Activated CD4-positive, alpha-beta memory T cell treated with anti-CD3 and anti-CD28 coated beads, Interleukin-2, amount 10 ng/mL, durations not matched to agents 7 days and 5 days (primary cell): ENCODE results near the gene NTN5. TPM values are rescaled to one million over a fixed set of nuclear protein-coding genes. Genes with fewer than 3 reads are reported as not detected.
A peak's percentile ranks its signal among the peaks of the same experiment; 100 is the strongest.

Experiments
- CTCF ChIA-PET: fragments of 350-600 bp; sonication (Branson Sonifier 250); formaldehyde crosslinking; loops from one replicate; lab custom pipeline; 2021; ENCODE audit warnings: antibody characterized with exemption, inconsistent platforms; lab: Charles Lee
- POLR2A ChIA-PET: fragments of 350-600 bp; sonication (Branson Sonifier 250); formaldehyde crosslinking; loops from one replicate; lab custom pipeline; 2021; ENCODE audit warnings: antibody characterized with exemption; lab: Charles Lee
- DNase-seq: peaks from one replicate; pipeline ENCODE4 v3.0.0-alpha.2; 2020
- H3K27ac Mint-ChIP-seq: one replicate; pipeline ENCODE4 v1.8.0; 2021; ENCODE audit warnings: mild to moderate bottlenecking, mixed read lengths
- H3K27me3 Mint-ChIP-seq: one replicate; pipeline ENCODE4 v1.8.0; 2021; ENCODE audit warnings: mixed read lengths
- H3K36me3 Mint-ChIP-seq: one replicate; pipeline ENCODE4 v1.8.0; 2021; ENCODE audit warnings: low read depth, mixed read lengths
- H3K4me1 Mint-ChIP-seq: one replicate; pipeline ENCODE4 v1.8.0; 2021; ENCODE audit warnings: mixed read lengths
- H3K4me3 Mint-ChIP-seq: one replicate; pipeline ENCODE4 v1.8.0; 2021; ENCODE audit warnings: mild to moderate bottlenecking, mixed read lengths
- H3K9me3 Mint-ChIP-seq: one replicate; pipeline ENCODE4 v1.8.0; 2021; ENCODE audit warnings: mixed read lengths
- total RNA-seq, 2 experiments: library from RNA; stranded (reverse); gene quantifications; one replicate each; pipeline ENCODE4 v1.2.3, GENCODE V29; 2021

Gene NTN5
- total RNA-seq, 2 experiments from 2014 or later: 0.68 to 1.1 TPM

- Mint-ChIP-seq H3K27ac (no peak overlapping the region), H3K4me3 (no peak overlapping the region), H3K9me3 (no peaks in the 10 kb centered on the region), H3K36me3 (peaks cover 7% of the 10 kb centered on the region), H3K27me3 (no peaks in the 10 kb centered on the region), H3K4me1 (peaks cover 48% of the 10 kb centered on the region)
- DNase-seq: no peak
- CTCF ChIA-PET: no interaction called here
- POLR2A ChIA-PET: interaction anchor here (0.7 kb wide), 2 partner anchors 9 to 16 kb away, joined by 3 read pairs; no protein-coding TSS in a partner anchor
Measured at GRCh38 chr19:48629599-48630295, 43.1 kb downstream of the NTN5 start.

- CTCF ChIA-PET: no interaction called here
- peaks cover 7% of the 10 kb centered on the region for H3K36me3 Mint-ChIP-seq
- POLR2A ChIA-PET: no interaction called here
- no peak overlapping the region for H3K4me3 Mint-ChIP-seq
- H3K4me1 Mint-ChIP-seq: peaks cover 47% of the 10 kb centered on the region
- no peaks in the 10 kb centered on the region for H3K9me3 Mint-ChIP-seq
- DNase-seq: no peak
- no peaks in the 10 kb centered on the region for H3K27me3 Mint-ChIP-seq
- H3K27ac Mint-ChIP-seq: no peak overlapping the region
Measured at GRCh38 chr19:48629297-48629598, 43.6 kb downstream of the NTN5 start.

GRCh38 chr19:48628486-48629296 is 44.1 kb downstream of the NTN5 start:
- peaks cover 47% of the 10 kb centered on the region for H3K4me1 Mint-ChIP-seq
- ChIA-PET POLR2A (interaction anchor here (1.1 to 2.0 kb wide), 4 partner anchors 8 to 13 kb away, joined by 3 to 6 read pairs (median 6); partner anchors contain the start of genes DBP, RPL18 and SPHK2), CTCF (no interaction called here)
- H3K27ac Mint-ChIP-seq: no peak overlapping the region
- DNase-seq: no peak
- no peaks in the 10 kb centered on the region for H3K27me3 Mint-ChIP-seq
- peaks cover 10% of the 10 kb centered on the region for H3K36me3 Mint-ChIP-seq
- H3K9me3 Mint-ChIP-seq: no peaks in the 10 kb centered on the region
- H3K4me3 Mint-ChIP-seq: no peak overlapping the region

- Mint-ChIP-seq H3K4me3 (no peak overlapping the region), H3K9me3 (no peaks in the 10 kb centered on the region), H3K27me3 (no peaks in the 10 kb centered on the region), H3K4me1 (peaks cover 49% of the 10 kb centered on the region), H3K36me3 (peaks cover 16% of the 10 kb centered on the region), H3K27ac (no peak overlapping the region)
- CTCF ChIA-PET: no interaction called here
- POLR2A ChIA-PET: interaction anchor here (1.1 to 2.0 kb wide), 4 partner anchors 9 to 12 kb away, joined by 3 to 6 read pairs (median 6); partner anchors contain the start of genes DBP, RPL18 and SPHK2
- DNase-seq: no peak
Measured at GRCh38 chr19:48627865-48628314, 44.9 kb downstream of the NTN5 start.

GRCh38 chr19:48627201-48627864 is 45.5 kb downstream of the NTN5 start:
- no peaks in the 10 kb centered on the region for H3K27me3 Mint-ChIP-seq
- no peaks in the 10 kb centered on the region for H3K9me3 Mint-ChIP-seq
- no peak overlapping the region for H3K4me3 Mint-ChIP-seq
- DNase-seq: peak; percentile 50
- ChIA-PET POLR2A (interaction anchor here (0.6 to 2.0 kb wide), 5 partner anchors 8 to 12 kb away, joined by 3 to 6 read pairs (median 5); partner anchors contain the start of genes DBP, RPL18 and SPHK2), CTCF (no interaction called here)
- H3K27ac Mint-ChIP-seq: peak overlapping the region; percentile 52
- peaks cover 18% of the 10 kb centered on the region for H3K36me3 Mint-ChIP-seq
- peaks cover 48% of the 10 kb centered on the region for H3K4me1 Mint-ChIP-seq

- ChIA-PET POLR2A (no interaction called here), CTCF (no interaction called here)
- H3K36me3 Mint-ChIP-seq: peaks cover 26% of the 10 kb centered on the region
- H3K27me3 Mint-ChIP-seq: no peaks in the 10 kb centered on the region
- H3K9me3 Mint-ChIP-seq: no peaks in the 10 kb centered on the region
- H3K4me1 Mint-ChIP-seq: peaks cover 53% of the 10 kb centered on the region
- H3K4me3 Mint-ChIP-seq: no peak overlapping the region
- no peak for DNase-seq
- no peak overlapping the region for H3K27ac Mint-ChIP-seq
Measured at GRCh38 chr19:48625891-48626327, 46.9 kb downstream of the NTN5 start.

- peak overlapping the region; percentile 71 for H3K4me3 Mint-ChIP-seq
- no peaks in the 10 kb centered on the region for H3K9me3 Mint-ChIP-seq
- ChIA-PET POLR2A (interaction anchor here (0.6 to 1.8 kb wide), 2 partner anchors 9 to 10 kb away, joined by 3 to 7 read pairs; partner anchors contain the start of gene FAM83E), CTCF (no interaction called here)
- peak overlapping the region; percentile 55 for H3K27ac Mint-ChIP-seq
- H3K36me3 Mint-ChIP-seq: peaks cover 25% of the 10 kb centered on the region
- peaks cover 48% of the 10 kb centered on the region for H3K4me1 Mint-ChIP-seq
- DNase-seq: no peak
- H3K27me3 Mint-ChIP-seq: no peaks in the 10 kb centered on the region
Measured at GRCh38 chr19:48624791-48625723, 47.8 kb downstream of the NTN5 start.

GRCh38 chr19:48624067-48624594 is 48.7 kb downstream of the NTN5 start:
- POLR2A ChIA-PET: interaction anchor here (1.1 to 1.9 kb wide), 4 partner anchors 9 to 21 kb away, joined by 4 to 15 read pairs (median 6); partner anchors contain the start of genes CA11 and FAM83E
- H3K4me1 Mint-ChIP-seq: peaks cover 53% of the 10 kb centered on the region
- H3K9me3 Mint-ChIP-seq: no peaks in the 10 kb centered on the region
- peak; percentile 98 for DNase-seq
- H3K27ac Mint-ChIP-seq: peak overlapping the region; percentile 86
- H3K4me3 Mint-ChIP-seq: peak overlapping the region; percentile 71
- peaks cover 27% of the 10 kb centered on the region for H3K36me3 Mint-ChIP-seq
- CTCF ChIA-PET: interaction anchor here (0.6 to 1.9 kb wide), 4 partner anchors 10 to 369 kb away, joined by 3 to 11 read pairs (median 6); partner anchors contain the start of genes DBP, GYS1 and RUVBL2
- no peaks in the 10 kb centered on the region for H3K27me3 Mint-ChIP-seq

- H3K9me3 Mint-ChIP-seq: no peaks in the 10 kb centered on the region
- ChIA-PET CTCF (interaction anchor here (0.6 to 1.9 kb wide), 4 partner anchors 10 to 370 kb away, joined by 3 to 11 read pairs (median 6); partner anchors contain the start of genes DBP, GYS1 and RUVBL2), POLR2A (interaction anchor here (0.6 to 1.9 kb wide), 5 partner anchors 9 to 116 kb away, joined by 3 to 15 read pairs (median 6); partner anchors contain the start of genes CA11 and FAM83E)
- no peak for DNase-seq
- peak overlapping the region; percentile 71 for H3K4me3 Mint-ChIP-seq
- H3K27ac Mint-ChIP-seq: peak overlapping the region; percentile 86
- H3K27me3 Mint-ChIP-seq: no peaks in the 10 kb centered on the region
- peaks cover 31% of the 10 kb centered on the region for H3K36me3 Mint-ChIP-seq
- peaks cover 53% of the 10 kb centered on the region for H3K4me1 Mint-ChIP-seq
Measured at GRCh38 chr19:48623556-48624066, 49.2 kb downstream of the NTN5 start.

GRCh38 chr19:48619692-48620585 is 52.9 kb downstream of the NTN5 start:
- POLR2A ChIA-PET: interaction anchor here (0.8 to 4.7 kb wide), 11 partner anchors 8 to 255 kb away, joined by 3 to 51 read pairs (median 5); partner anchors contain the start of genes CA11, DBP and SPACA4
- Mint-ChIP-seq H3K36me3 (peaks cover 64% of the 10 kb centered on the region), H3K27me3 (no peaks in the 10 kb centered on the region), H3K27ac (peak overlapping the region; percentile 97), H3K9me3 (no peaks in the 10 kb centered on the region), H3K4me3 (peak overlapping the region; percentile 96), H3K4me1 (peaks cover 64% of the 10 kb centered on the region)
- CTCF ChIA-PET: interaction anchor here (0.6 to 1.4 kb wide), 7 partner anchors 11 to 127 kb away, joined by 3 to 7 read pairs (median 4); no protein-coding TSS in a partner anchor
- DNase-seq: no peak
